ENCODE results near the gene ARID4A. TPM values are rescaled to one million over a fixed set of nuclear protein-coding genes. Genes with fewer than 3 reads are reported as not detected.

The ARID4A gene
- total and polyA plus RNA-seq, 2 donors (not counting 3 experiments of a cell fraction or from before 2014, with no cell fraction given) = 3.7 to 20.0 TPM

DNA sequence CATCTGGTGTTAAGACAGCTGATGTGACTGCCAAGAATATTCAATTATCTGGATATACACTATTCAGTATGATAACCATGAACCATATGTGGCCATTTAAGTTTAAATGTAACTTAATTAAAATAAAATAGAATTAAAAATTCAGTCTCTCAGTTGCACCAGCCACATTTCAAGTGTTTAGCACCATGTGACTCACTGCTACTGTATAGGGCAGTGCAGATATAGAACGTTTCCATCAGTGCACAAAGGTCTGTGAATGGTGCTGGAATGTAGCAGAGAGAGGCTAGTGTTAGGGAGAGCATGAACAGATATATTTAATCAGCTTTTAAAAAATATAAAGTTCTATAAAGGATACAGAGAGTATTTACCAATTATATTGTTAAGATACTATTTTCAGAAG, 28.7 kb downstream of the ARID4A start:
- dilution Hi-C loops (cut with MboI; ENCODE audit: extremely low pct_ligation_motif_present, low sequenced_read_pairs) = no loop called here
- Histone ChIP-seq H3K79me2 (ENCODE audit: control insufficient read depth, insufficient read depth, low read length) (no peaks in the 10 kb centered on the region), H3K4me3 (replicated peaks in 1 of 3; ENCODE audit: insufficient read depth in 1 of 3, low read depth in 1 of 3, low read length in 3 of 3) (no peak overlapping the region), H3K27ac (ENCODE audit: insufficient read depth, low read depth, low read length) (no peak overlapping the region), H3K4me2 (ENCODE audit: insufficient read depth, low read length) (no peak overlapping the region), H3K27me3 (ENCODE audit: control insufficient read depth in 2 of 2, insufficient read depth in 2 of 2, low read length in 2 of 2) (no peaks in the 10 kb centered on the region), H2AFZ (ENCODE audit: low read depth, low read length) (no peak overlapping the region), H4K20me1 (replicated peaks; ENCODE audit: control insufficient read depth, extremely low read depth, insufficient read depth, low read length) (no peaks in the 10 kb centered on the region), H3K9ac (replicated peaks; ENCODE audit: extremely low read depth, insufficient read depth, low read length) (no peak overlapping the region), H3K9me3 (replicated peaks; ENCODE audit: control insufficient read depth, insufficient read depth, low read length) (no peaks in the 10 kb centered on the region), H3K4me1 (ENCODE audit: control insufficient read depth, extremely low read depth, insufficient read depth, low read length) (peaks cover 10% of the 10 kb centered on the region), H3K36me3 (ENCODE audit: control insufficient read depth in 2 of 2, extremely low read depth in 1 of 2, insufficient read depth in 2 of 2, low read length in 2 of 2) (peaks cover 3 to 10% of the 10 kb centered on the region in 2 experiments), H3K9me1 (replicated peaks; ENCODE audit: control insufficient read depth, extremely low read depth, insufficient read depth, low read length) (no peaks in the 10 kb centered on the region)
- intact Hi-C loops (cut with micrococcal nuclease) = no loop called here
- FAIRE-seq (no peak), DNase-seq (ENCODE audit: low read depth, low spot score) (no peak)
- no TSS peak for BruUV-seq (replicated peaks)
- ChIA-PET POLR2A (interaction anchor here (0.7 kb wide), 1 partner anchor 63 kb away, joined by 3 read pairs; no protein-coding TSS in a partner anchor), CTCF (interaction anchor here (0.8 kb wide), 1 partner anchor 86 kb away, joined by 3 read pairs; no protein-coding TSS in a partner anchor)
- TF ChIP-seq JUN (IDR thresholded peaks at IDR 0.05; ENCODE audit: borderline replicate concordance, insufficient read depth, insufficient read length, low read depth) = no peak

DNA sequence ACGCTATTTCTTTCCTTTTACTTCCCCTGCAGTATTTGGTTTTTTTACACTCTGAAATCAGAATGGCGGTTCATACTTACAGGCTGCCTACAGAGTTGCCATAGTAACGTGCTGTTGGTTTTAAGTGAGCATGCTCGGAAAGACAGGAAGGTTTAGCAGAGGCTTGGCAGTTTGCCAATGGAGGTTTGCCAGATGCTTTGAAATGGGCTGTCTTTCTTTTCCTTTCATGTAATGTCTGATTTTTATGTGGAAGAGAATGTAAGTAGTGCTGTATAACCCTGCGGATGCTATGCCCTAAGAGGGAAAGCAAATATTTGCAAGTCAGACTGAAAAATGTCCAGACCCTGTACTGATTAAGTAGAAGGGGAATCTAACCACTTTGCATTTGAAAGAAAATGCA, 32.8 kb downstream of the ARID4A start:
- dilution Hi-C loops (cut with MboI; ENCODE audit: extremely low pct_ligation_motif_present, low sequenced_read_pairs) = no loop called here
- DNase-seq (ENCODE audit: low read depth, low spot score) = peak; percentile 98
- peak overlapping the region; percentile 41 for H2AFZ ChIP-seq (ENCODE audit: low read depth, low read length)
- no peaks in the 10 kb centered on the region for H3K27me3 ChIP-seq (ENCODE audit: control insufficient read depth in 2 of 2, insufficient read depth in 2 of 2, low read length in 2 of 2)
- peak overlapping the region; percentile 45 for H3K9ac ChIP-seq (replicated peaks; ENCODE audit: extremely low read depth, insufficient read depth, low read length)
- H3K9me3 ChIP-seq (replicated peaks; ENCODE audit: control insufficient read depth, insufficient read depth, low read length) = no peaks in the 10 kb centered on the region
- BruUV-seq (replicated peaks) = no TSS peak
- CTCF ChIA-PET = no interaction called here
- H3K9me1 ChIP-seq (replicated peaks; ENCODE audit: control insufficient read depth, extremely low read depth, insufficient read depth, low read length) = no peaks in the 10 kb centered on the region
- H3K27ac ChIP-seq (ENCODE audit: insufficient read depth, low read depth, low read length) = peak overlapping the region; percentile 22
- intact Hi-C loops (cut with micrococcal nuclease) = loop anchor here (1.0 kb wide), 1 partner anchor 33 kb away; the partner anchor contains the start of gene ARID4A
- peaks cover 10% of the 10 kb centered on the region for H3K4me1 ChIP-seq (ENCODE audit: control insufficient read depth, extremely low read depth, insufficient read depth, low read length)
- H4K20me1 ChIP-seq (replicated peaks; ENCODE audit: control insufficient read depth, extremely low read depth, insufficient read depth, low read length) = no peaks in the 10 kb centered on the region
- H3K4me2 ChIP-seq (ENCODE audit: insufficient read depth, low read length) = peak overlapping the region; percentile 86
- FAIRE-seq = peak; percentile 92
- TF ChIP-seq JUN (IDR thresholded peaks at IDR 0.05; ENCODE audit: borderline replicate concordance, insufficient read depth, insufficient read length, low read depth) (no peak), POLR2A (IDR thresholded peaks at IDR 0.05; ENCODE audit: low read depth, low read length) (no peak), EZH2 (IDR thresholded peaks at IDR 0.05; ENCODE audit: borderline replicate concordance, low read depth, low read length, severe bottlenecking) (no peak), FOS (IDR thresholded peaks at IDR 0.05; ENCODE audit: borderline replicate concordance, insufficient read depth, low read length) (no peak), POLR2AphosphoS5 (IDR thresholded peaks at IDR 0.05; ENCODE audit: insufficient read depth, low read depth, low read length) (no peak), MYC (IDR thresholded peaks at IDR 0.05; ENCODE audit: low read depth, low read length) (no peak), GATA2 (IDR thresholded peaks at IDR 0.05; ENCODE audit: insufficient read depth, insufficient read length, low read depth, low read length) (no peak)
- TF ChIP-seq, protein P1, sequence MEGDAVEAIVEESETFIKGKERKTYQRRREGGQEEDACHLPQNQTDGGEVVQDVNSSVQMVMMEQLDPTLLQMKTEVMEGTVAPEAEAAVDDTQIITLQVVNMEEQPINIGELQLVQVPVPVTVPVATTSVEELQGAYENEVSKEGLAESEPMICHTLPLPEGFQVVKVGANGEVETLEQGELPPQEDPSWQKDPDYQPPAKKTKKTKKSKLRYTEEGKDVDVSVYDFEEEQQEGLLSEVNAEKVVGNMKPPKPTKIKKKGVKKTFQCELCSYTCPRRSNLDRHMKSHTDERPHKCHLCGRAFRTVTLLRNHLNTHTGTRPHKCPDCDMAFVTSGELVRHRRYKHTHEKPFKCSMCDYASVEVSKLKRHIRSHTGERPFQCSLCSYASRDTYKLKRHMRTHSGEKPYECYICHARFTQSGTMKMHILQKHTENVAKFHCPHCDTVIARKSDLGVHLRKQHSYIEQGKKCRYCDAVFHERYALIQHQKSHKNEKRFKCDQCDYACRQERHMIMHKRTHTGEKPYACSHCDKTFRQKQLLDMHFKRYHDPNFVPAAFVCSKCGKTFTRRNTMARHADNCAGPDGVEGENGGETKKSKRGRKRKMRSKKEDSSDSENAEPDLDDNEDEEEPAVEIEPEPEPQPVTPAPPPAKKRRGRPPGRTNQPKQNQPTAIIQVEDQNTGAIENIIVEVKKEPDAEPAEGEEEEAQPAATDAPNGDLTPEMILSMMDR (IDR thresholded peaks at IDR 0.05; ENCODE audit: extremely low read depth in 1 of 2, insufficient read depth in 1 of 2, low read depth in 1 of 2, low read length in 2 of 2) = no peak
- TF ChIP-seq, protein P2, sequence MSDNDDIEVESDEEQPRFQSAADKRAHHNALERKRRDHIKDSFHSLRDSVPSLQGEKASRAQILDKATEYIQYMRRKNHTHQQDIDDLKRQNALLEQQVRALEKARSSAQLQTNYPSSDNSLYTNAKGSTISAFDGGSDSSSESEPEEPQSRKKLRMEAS (IDR thresholded peaks at IDR 0.05; ENCODE audit: insufficient read depth, insufficient read length) = no peak
- POLR2A ChIA-PET = no interaction called here
- peaks cover 3 to 4% of the 10 kb centered on the region in 2 experiments for H3K36me3 ChIP-seq (ENCODE audit: control insufficient read depth in 2 of 2, extremely low read depth in 1 of 2, insufficient read depth in 2 of 2, low read length in 2 of 2)
- peak overlapping the region in 1 of 3 experiments; percentile 26 for H3K4me3 ChIP-seq (replicated peaks in 1 of 3; ENCODE audit: insufficient read depth in 1 of 3, low read depth in 1 of 3, low read length in 3 of 3)
- no peaks in the 10 kb centered on the region for H3K79me2 ChIP-seq (ENCODE audit: control insufficient read depth, insufficient read depth, low read length)

Data from endothelial cell of umbilical vein (primary cell).